Activated T-cell treated with anti-CD3 and anti-CD28 coated beads for 48 hours (primary cell): Measurements from ENCODE around the gene PTPN14.
"Not testable (repeated sequence)": the region's sequence is repeated elsewhere in the genome, so short reads cannot be mapped to it uniquely, and the experiment has no call there.

Experiments used
- DNase-seq: peaks from one replicate; pipeline ENCODE4 v3.0.0-alpha.2; 2020; ENCODE audit warnings: low read depth

PTPN14 gene

GRCh38 chr1:214551436-214552173 is at the start of gene PTPN14:
Gene PTPN14, minus strand, starts transcription at chr1:214551602. Its CDS starts 86,799 bp downstream, at chr1:214464803.
- DNase-seq: peak; percentile 22

- no peak for DNase-seq
These were observed 41.8 kb upstream of the PTPN14 start for GRCh38 chr1:214593158-214593557.

GRCh38 chr1:214591918-214592317 is 40.5 kb upstream of the PTPN14 start:
- not testable (repeated sequence) for DNase-seq

- DNase-seq: no peak
These were observed 39.3 kb upstream of the PTPN14 start for GRCh38 chr1:214590696-214591095.

- DNase-seq: no peak
These were observed 37.7 kb upstream of the PTPN14 start for GRCh38 chr1:214588963-214589597.

GRCh38 chr1:214587165-214587564 is 35.8 kb upstream of the PTPN14 start:
- DNase-seq: no peak

GRCh38 chr1:214586621-214587020 is 35.2 kb upstream of the PTPN14 start:
- DNase-seq: no peak

GRCh38 chr1:214584805-214585766 is 33.7 kb upstream of the PTPN14 start:
- no peak for DNase-seq

GRCh38 chr1:214583824-214584554 is 32.6 kb upstream of the PTPN14 start:
- no peak for DNase-seq

- no peak for DNase-seq
These were observed 31.7 kb upstream of the PTPN14 start for GRCh38 chr1:214583113-214583512.

- no peak for DNase-seq
These were observed 31.0 kb upstream of the PTPN14 start for GRCh38 chr1:214582289-214582891.

GRCh38 chr1:214581785-214582184 is 30.4 kb upstream of the PTPN14 start:
- DNase-seq: no peak

GRCh38 chr1:214579183-214579582 is 27.8 kb upstream of the PTPN14 start:
- DNase-seq: no peak

GRCh38 chr1:214576120-214576519 is 24.7 kb upstream of the PTPN14 start:
- DNase-seq: not testable (repeated sequence)

GRCh38 chr1:214574598-214575411 is 23.4 kb upstream of the PTPN14 start:
- no peak for DNase-seq

GRCh38 chr1:214573386-214574318 is 22.2 kb upstream of the PTPN14 start:
- no peak for DNase-seq

GRCh38 chr1:214571281-214571680 is 19.9 kb upstream of the PTPN14 start:
- DNase-seq: no peak

- no peak for DNase-seq
These were observed 19.0 kb upstream of the PTPN14 start for GRCh38 chr1:214570442-214570841.

- DNase-seq: no peak
These were observed 18.1 kb upstream of the PTPN14 start for GRCh38 chr1:214569357-214570004.
